Measurements from ENCODE around the gene PIK3R1.

PIK3R1 gene

GRCh38 chr5:68271124-68271523 lies 55.6 kb downstream of the PIK3R1 start:
- DNase-seq (ENCODE audit: low spot score) = no peak

GRCh38 chr5:68272289-68272688 lies 56.7 kb downstream of the PIK3R1 start:
- DNase-seq (ENCODE audit: low spot score) = no peak

GRCh38 chr5:68273717-68274409 lies 58.3 kb downstream of the PIK3R1 start:
- no peak for DNase-seq (ENCODE audit: low spot score)

- DNase-seq (ENCODE audit: low spot score) = no peak
Observed at GRCh38 chr5:68274847-68275651, 59.5 kb downstream of the PIK3R1 start.

GRCh38 chr5:68276740-68277139 lies 61.2 kb downstream of the PIK3R1 start:
- no peak for DNase-seq (ENCODE audit: low spot score)

GRCh38 chr5:68277431-68277830 lies 61.9 kb downstream of the PIK3R1 start:
- no peak for DNase-seq (ENCODE audit: low spot score)

- no peak for DNase-seq (ENCODE audit: low spot score)
Observed at GRCh38 chr5:68279984-68280383, 64.4 kb downstream of the PIK3R1 start.

- DNase-seq (ENCODE audit: low spot score) = no peak
Observed at GRCh38 chr5:68282001-68282400, 66.4 kb downstream of the PIK3R1 start.

GRCh38 chr5:68283766-68284165 lies 68.2 kb downstream of the PIK3R1 start:
- no peak for DNase-seq (ENCODE audit: low spot score)

- DNase-seq (ENCODE audit: low spot score) = no peak
Observed at GRCh38 chr5:68285075-68285840, 69.7 kb downstream of the PIK3R1 start.

GRCh38 chr5:68285851-68286611 lies 70.5 kb downstream of the PIK3R1 start:
- peak; percentile 70 for DNase-seq (ENCODE audit: low spot score)

GRCh38 chr5:68286612-68286912 lies 71.0 kb downstream of the PIK3R1 start:
- DNase-seq (ENCODE audit: low spot score) = no peak

GRCh38 chr5:68287631-68287975 lies 72.0 kb downstream of the PIK3R1 start:
- DNase-seq (ENCODE audit: low spot score) = no peak

- DNase-seq (ENCODE audit: low spot score) = peak; percentile 95
Observed at GRCh38 chr5:68287976-68288706, 72.6 kb downstream of the PIK3R1 start.

- DNase-seq (ENCODE audit: low spot score) = peak; percentile 28
Observed at GRCh38 chr5:68288707-68289134, 73.2 kb downstream of the PIK3R1 start.

GRCh38 chr5:68289498-68289897 lies 73.9 kb downstream of the PIK3R1 start:
- no peak for DNase-seq (ENCODE audit: low spot score)

- DNase-seq (ENCODE audit: low spot score) = peak; percentile 77
Observed at GRCh38 chr5:68290260-68290674, 74.7 kb downstream of the PIK3R1 start.

GRCh38 chr5:68290847-68291246 lies 75.3 kb downstream of the PIK3R1 start:
- DNase-seq (ENCODE audit: low spot score) = no peak

- DNase-seq (ENCODE audit: low spot score) = no peak
Observed at GRCh38 chr5:68292316-68292715, 76.8 kb downstream of the PIK3R1 start.

GRCh38 chr5:68295772-68296171 lies 80.2 kb downstream of the PIK3R1 start:
- no peak for DNase-seq (ENCODE audit: low spot score)

- no peak for DNase-seq (ENCODE audit: low spot score)
Observed at GRCh38 chr5:68296895-68297294, 81.3 kb downstream of the PIK3R1 start.

- no peak for DNase-seq (ENCODE audit: low spot score)
Observed at GRCh38 chr5:68297656-68298055, 82.1 kb downstream of the PIK3R1 start.

Measured in Ammon's horn (tissue), 1 donor.